Measurements from ENCODE around the gene TNC. TPM values are rescaled to one million over a fixed set of nuclear protein-coding genes. Genes with fewer than 3 reads are reported as not detected.

Gene TNC
- total and polyA plus RNA-seq, 2 donors (not counting 1 experiment from before 2014, with no cell fraction given): not detected

GRCh38 chr9:114985959-114986501 lies 131.9 kb downstream of the TNC start:
- H3K4me1 Mint-ChIP-seq: peaks cover 5% of the 10 kb centered on the region
- intact Hi-C loops (cut with micrococcal nuclease): no loop called here
- POLR2A ChIA-PET: no interaction called here
- no peaks in the 10 kb centered on the region for H4K20me1 ChIP-seq (ENCODE audit: control insufficient read depth, insufficient read depth, low read length, poor library complexity, severe bottlenecking)
- peaks cover 0 to 5% of the 10 kb centered on the region in 2 donors for H3K4me1 ChIP-seq (ENCODE audit: control insufficient read depth in 2 of 2, insufficient read depth in 2 of 2, low read length in 2 of 2)
- ATAC-seq (ENCODE audit: low read depth): no peak
- no peaks in the 10 kb centered on the region for H3K27me3 ChIP-seq (replicated peaks in 1 of 4; ENCODE audit: control extremely low read depth in 1 of 4, control insufficient read depth in 3 of 4, insufficient read depth in 4 of 4, low read length in 3 of 4)
- H2AFZ ChIP-seq (ENCODE audit: insufficient read depth, low read depth, low read length, poor library complexity, severe bottlenecking): no peak overlapping the region
- H3K27me3 Mint-ChIP-seq: peaks cover 3% of the 10 kb centered on the region
- CTCF ChIA-PET: no interaction called here
- no peak overlapping the region for H3K27ac ChIP-seq (ENCODE audit: low read length in 2 of 2)
- no peaks in the 10 kb centered on the region for H3K36me3 ChIP-seq (replicated peaks in 1 of 2; ENCODE audit: control extremely low read depth in 1 of 2, control insufficient read depth in 1 of 2, extremely low read depth in 1 of 2, insufficient read depth in 2 of 2, low read length in 1 of 2)
- no peaks in the 10 kb centered on the region for H3K9me3 ChIP-seq (ENCODE audit: control extremely low read depth in 1 of 3, control insufficient read depth in 2 of 3, insufficient read depth in 1 of 3, low read length in 2 of 3)
- H3K9ac ChIP-seq (ENCODE audit: low read length): no peak overlapping the region
- no CpG with 5 or more reads among the region's 2 CpGs for WGBS (ENCODE audit: insufficient coverage)
- DNase-seq: no peak
- H3K4me3 Mint-ChIP-seq: no peak overlapping the region
- no peak overlapping the region for H3K27ac Mint-ChIP-seq
- no peak overlapping the region for H3K4me3 ChIP-seq (ENCODE audit: control extremely low read depth in 1 of 5, extremely low read depth in 1 of 5, insufficient read depth in 1 of 5, low read depth in 2 of 5, low read length in 4 of 5)
- no peak for TF ChIP-seq CTCF (IDR thresholded peaks at IDR 0.05)
- TF ChIP-seq EZH2 (IDR thresholded peaks at IDR 0.05; ENCODE audit: borderline replicate concordance, insufficient read depth, low read depth, low read length, poor library complexity, severe bottlenecking): no peak
- no peak overlapping the region for H3K4me2 ChIP-seq (replicated peaks; ENCODE audit: low read depth, low read length, poor library complexity, severe bottlenecking)
- no peaks in the 10 kb centered on the region for H3K79me2 ChIP-seq (ENCODE audit: control insufficient read depth, insufficient read depth, low read length)
- no peaks in the 10 kb centered on the region for H3K9me3 Mint-ChIP-seq (ENCODE audit: insufficient read depth)

GRCh38 chr9:114981063-114981462 lies 136.9 kb downstream of the TNC start:
- H3K4me2 ChIP-seq (replicated peaks; ENCODE audit: low read depth, low read length, poor library complexity, severe bottlenecking): no peak overlapping the region
- H3K4me3 ChIP-seq (ENCODE audit: control extremely low read depth in 1 of 5, extremely low read depth in 1 of 5, insufficient read depth in 1 of 5, low read depth in 2 of 5, low read length in 4 of 5): no peak overlapping the region
- DNase-seq: no peak
- no peaks in the 10 kb centered on the region for H3K4me1 ChIP-seq (ENCODE audit: control insufficient read depth in 2 of 2, insufficient read depth in 2 of 2, low read length in 2 of 2)
- no peak overlapping the region for H3K4me3 Mint-ChIP-seq
- no peak for TF ChIP-seq EZH2 (IDR thresholded peaks at IDR 0.05; ENCODE audit: borderline replicate concordance, insufficient read depth, low read depth, low read length, poor library complexity, severe bottlenecking)
- no peaks in the 10 kb centered on the region for H4K20me1 ChIP-seq (ENCODE audit: control insufficient read depth, insufficient read depth, low read length, poor library complexity, severe bottlenecking)
- H2AFZ ChIP-seq (ENCODE audit: insufficient read depth, low read depth, low read length, poor library complexity, severe bottlenecking): no peak overlapping the region
- no peaks in the 10 kb centered on the region for H3K79me2 ChIP-seq (ENCODE audit: control insufficient read depth, insufficient read depth, low read length)
- H3K36me3 ChIP-seq (replicated peaks in 1 of 2; ENCODE audit: control extremely low read depth in 1 of 2, control insufficient read depth in 1 of 2, extremely low read depth in 1 of 2, insufficient read depth in 2 of 2, low read length in 1 of 2): no peaks in the 10 kb centered on the region
- ChIA-PET CTCF (interaction anchor here (1.0 kb wide), 1 partner anchor 51 kb away, joined by 3 read pairs; the partner anchor contains the start of gene TNFSF8), POLR2A (no interaction called here)
- H3K9me3 Mint-ChIP-seq (ENCODE audit: insufficient read depth): no peaks in the 10 kb centered on the region
- no peaks in the 10 kb centered on the region for H3K4me1 Mint-ChIP-seq
- intact Hi-C loops (cut with micrococcal nuclease): no loop called here
- peaks cover 0 to 4% (median 0%) of the 10 kb centered on the region in 4 experiments for H3K27me3 ChIP-seq (replicated peaks in 1 of 4; ENCODE audit: control extremely low read depth in 1 of 4, control insufficient read depth in 3 of 4, insufficient read depth in 4 of 4, low read length in 3 of 4)
- H3K9me3 ChIP-seq (ENCODE audit: control extremely low read depth in 1 of 3, control insufficient read depth in 2 of 3, insufficient read depth in 1 of 3, low read length in 2 of 3): no peaks in the 10 kb centered on the region
- H3K27ac Mint-ChIP-seq: no peak overlapping the region
- ATAC-seq (ENCODE audit: low read depth): no peak
- no peak overlapping the region for H3K9ac ChIP-seq (ENCODE audit: low read length)
- no CpG with 5 or more reads among the region's 4 CpGs for WGBS (ENCODE audit: insufficient coverage)
- H3K27me3 Mint-ChIP-seq: peaks cover 3% of the 10 kb centered on the region
- no peak overlapping the region for H3K27ac ChIP-seq (ENCODE audit: low read length in 2 of 2)

Data from B cell (primary cell).